Glutamatergic neuron (in vitro differentiated cells): ENCODE measurements around the gene GYPC. TPM values are rescaled to one million over a fixed set of nuclear protein-coding genes. Genes with fewer than 3 reads are reported as not detected.
"Not testable (repeated sequence)": the region's sequence is repeated elsewhere in the genome, so short reads cannot be mapped to it uniquely, and the experiment has no call there.

ENCODE experiments used
- DNase-seq: peaks from one replicate; pipeline ENCODE4 v3.0.0; 2022
- H3K27ac Mint-ChIP-seq: one replicate; pipeline ENCODE4 v1.8.0; 2020; ENCODE audit warnings: mild to moderate bottlenecking, mixed read lengths, inconsistent platforms; ENCODE audit not compliant: unreplicated experiment
- H3K27me3 Mint-ChIP-seq: one replicate; pipeline ENCODE4 v1.8.0; 2020; ENCODE audit warnings: mild to moderate bottlenecking, moderate library complexity, mixed read lengths, inconsistent platforms; ENCODE audit not compliant: unreplicated experiment
- H3K36me3 Mint-ChIP-seq: one replicate; pipeline ENCODE4 v1.8.0; 2020; ENCODE audit warnings: mild to moderate bottlenecking, mixed read lengths, inconsistent platforms; ENCODE audit not compliant: unreplicated experiment
- H3K4me1 Mint-ChIP-seq: one replicate; pipeline ENCODE4 v1.8.0; 2020; ENCODE audit warnings: mild to moderate bottlenecking, low read depth, mixed read lengths, inconsistent platforms; ENCODE audit not compliant: unreplicated experiment
- H3K4me3 Mint-ChIP-seq: one replicate; pipeline ENCODE4 v1.8.0; 2020; ENCODE audit warnings: mild to moderate bottlenecking, mixed read lengths, inconsistent platforms; ENCODE audit not compliant: unreplicated experiment
- H3K9me3 Mint-ChIP-seq: one replicate; pipeline ENCODE4 v1.8.0; 2020; ENCODE audit warnings: mild to moderate bottlenecking, moderate library complexity, mixed read lengths, inconsistent platforms; ENCODE audit not compliant: unreplicated experiment
- CTCF ChIP-seq: fragments of 200-600 bp; sonication (generic); IDR thresholded peaks from one replicate; pipeline ENCODE4 v1.5.0; 2021; ENCODE audit not compliant: partially characterized antibody, unreplicated experiment
- total RNA-seq: library from RNA; stranded (reverse); fragmentation: NEBNext Ultra II Directional; extraction: Animal tissue kit (Norgen Biotek cat#: 25700); gene quantifications from one replicate; pipeline ENCODE4 v1.2.1, GENCODE V29; 2021; ENCODE audit not compliant: unreplicated experiment

The GYPC gene
- total RNA-seq, 1 donor from 2014 or later, result 2.0 TPM

- no peak for TF ChIP-seq CTCF
- H3K27me3 Mint-ChIP-seq, result peaks cover 6% of the 10 kb centered on the region
- H3K9me3 Mint-ChIP-seq, result peaks cover 4% of the 10 kb centered on the region
- H3K4me1 Mint-ChIP-seq, result no peaks in the 10 kb centered on the region
- no peaks in the 10 kb centered on the region for H3K36me3 Mint-ChIP-seq
- H3K4me3 Mint-ChIP-seq, result no peak overlapping the region
- no peak for DNase-seq
- no peak overlapping the region for H3K27ac Mint-ChIP-seq
Measured at GRCh38 chr2:126637386-126637785, 18.6 kb upstream of the GYPC start.

- DNase-seq, result no peak
- Mint-ChIP-seq H3K4me1 (no peaks in the 10 kb centered on the region), H3K36me3 (no peaks in the 10 kb centered on the region), H3K9me3 (peaks cover 4% of the 10 kb centered on the region), H3K4me3 (no peak overlapping the region), H3K27ac (no peak overlapping the region), H3K27me3 (peaks cover 6% of the 10 kb centered on the region)
- no peak for TF ChIP-seq CTCF
Measured at GRCh38 chr2:126638746-126639145, 17.2 kb upstream of the GYPC start.

GRCh38 chr2:126639276-126639675, 16.7 kb upstream of the GYPC start:
- no peak for TF ChIP-seq CTCF
- Mint-ChIP-seq H3K27me3 (peaks cover 6% of the 10 kb centered on the region), H3K4me3 (no peak overlapping the region), H3K27ac (no peak overlapping the region), H3K4me1 (no peaks in the 10 kb centered on the region), H3K36me3 (no peaks in the 10 kb centered on the region), H3K9me3 (peaks cover 4% of the 10 kb centered on the region)
- DNase-seq, result no peak

GRCh38 chr2:126641294-126641693, 14.7 kb upstream of the GYPC start:
- not testable (repeated sequence) for H3K9me3 Mint-ChIP-seq, DNase-seq, H3K27me3 Mint-ChIP-seq, H3K27ac Mint-ChIP-seq, H3K4me3 Mint-ChIP-seq, H3K4me1 Mint-ChIP-seq, H3K36me3 Mint-ChIP-seq

GRCh38 chr2:126642031-126642430, 13.9 kb upstream of the GYPC start:
- Mint-ChIP-seq H3K27ac (no peak overlapping the region), H3K36me3 (no peaks in the 10 kb centered on the region), H3K27me3 (peaks cover 6% of the 10 kb centered on the region), H3K4me1 (no peaks in the 10 kb centered on the region), H3K9me3 (peaks cover 4% of the 10 kb centered on the region), H3K4me3 (no peak overlapping the region)
- DNase-seq, result no peak
- TF ChIP-seq CTCF, result no peak

GRCh38 chr2:126643431-126643830, 12.5 kb upstream of the GYPC start:
- Mint-ChIP-seq H3K27ac (no peak overlapping the region), H3K4me3 (no peak overlapping the region), H3K4me1 (no peaks in the 10 kb centered on the region), H3K36me3 (no peaks in the 10 kb centered on the region), H3K9me3 (no peaks in the 10 kb centered on the region), H3K27me3 (no peaks in the 10 kb centered on the region)
- no peak for TF ChIP-seq CTCF
- DNase-seq, result no peak
